Spleen (tissue), 11 donors: ENCODE data around the gene ARHGEF1. TPM values are rescaled to one million over a fixed set of nuclear protein-coding genes. Genes with fewer than 3 reads are reported as not detected.
A peak's percentile ranks its signal among the peaks of the same experiment; 100 is the strongest.

Source experiments
- DNase-seq: peaks from one replicate; pipeline ENCODE4 v3.0.0-alpha.2; 2020
- H3K27ac ChIP-seq, 8 donors: fragments of 200-600 bp; sonication (generic) in 7 of 8; 1 replicate in 4 of 8; 2 replicates in 4 of 8; pipeline versions ENCODE4 v1.5.0 to v1.8.0; 2016 to 2021; ENCODE audit warnings: inconsistent platforms in 4 of 8, mild to moderate bottlenecking in 4 of 8, moderate library complexity in 1 of 8
- H3K27me3 ChIP-seq, 7 donors: fragments of 200-600 bp; sonication (generic) in 6 of 7; replicated peaks in 1 of 7; 1 replicate in 4 of 7; 2 replicates in 3 of 7; pipeline versions ENCODE4 v1.5.0 to v1.8.0; 2016 to 2021; ENCODE audit warnings: inconsistent platforms in 3 of 7, mild to moderate bottlenecking in 1 of 7
- H3K36me3 ChIP-seq, 6 donors: fragments of 200-600 bp; sonication (generic) in 5 of 6; 1 replicate in 4 of 6; 2 replicates in 2 of 6; pipeline versions ENCODE4 v1.5.0 to v1.8.0; 2016 to 2021; ENCODE audit warnings: inconsistent platforms in 2 of 6
- H3K4me1 ChIP-seq, 6 donors: fragments of 200-600 bp; sonication (generic) in 5 of 6; 1 replicate in 3 of 6; 2 replicates in 3 of 6; pipeline versions ENCODE4 v1.5.0 to v1.8.0; 2016 to 2021; ENCODE audit warnings: inconsistent platforms in 3 of 6
- H3K4me3 ChIP-seq, 8 donors: fragments of 200-600 bp; sonication (generic) in 7 of 8; 1 replicate in 4 of 8; 2 replicates in 4 of 8; pipeline versions ENCODE4 v1.5.0 to v1.8.0; 2016 to 2021; ENCODE audit warnings: inconsistent platforms in 4 of 8, mild to moderate bottlenecking in 4 of 8, moderate library complexity in 2 of 8
- H3K9me3 ChIP-seq, 8 donors: fragments of 200-600 bp; sonication (generic) in 7 of 8; 1 replicate in 4 of 8; 2 replicates in 4 of 8; pipeline versions ENCODE4 v1.5.0 to v1.8.0; 2016 to 2021; ENCODE audit warnings: inconsistent platforms in 4 of 8
- CTCF ChIP-seq, 11 experiments: fragments of 200-600 bp in 7 of 11; fragments of 450-650 bp in 4 of 11; sonication (generic) in 4 of 11; IDR thresholded peaks in 8 of 11; conservative IDR thresholded peaks in 3 of 11; 1 replicate in 7 of 11; 2 replicates in 4 of 11; pipeline versions ENCODE4 v1.4.0 to v1.8.0; 2016 to 2021; ENCODE audit warnings: antibody characterized with exemption in 11 of 11, inconsistent platforms in 4 of 11, mild to moderate bottlenecking in 1 of 11
- POLR2A ChIP-seq, 3 donors: fragments of 450-650 bp; IDR thresholded peaks; one replicate each; pipeline ENCODE4 v1.5.1; 2017; ENCODE audit warnings: antibody characterized with exemption in 3 of 3, mild to moderate bottlenecking in 1 of 3
- POLR2AphosphoS5 ChIP-seq, 3 donors: sonication (generic); formaldehyde crosslinking; IDR thresholded peaks; one replicate each; pipeline ENCODE4 v1.5.1; 2017; ENCODE audit warnings: antibody characterized with exemption in 3 of 3
- WGBS, 5 donors: extraction: QIAGEN DNeasy Blood & Tissue Kit in 3 of 5; methylation state at CpG; one replicate each; pipeline versions ENCODE4 v1.1.5 to v1.1.7; 2013 to 2018; 5-methylcytosine and 5-hydroxymethylcytosine counted together
- intact Hi-C: fragments of 100-400 bp; cut with DNase I; formaldehyde crosslinking; loops from one replicate; pipeline ENCODE4 v1.15.0; 2023; ENCODE audit warnings: low total_unique reads
- polyA plus RNA-seq, 3 donors: library from polyadenylated mRNA; stranded (reverse); fragments of 200-250 nt; gene quantifications; one replicate each; pipeline ENCODE4 v1.2.1, GENCODE V29; 2013
- total RNA-seq, 7 donors: library from RNA; depleted of rRNA in 3 of 7; stranded (reverse); fragments of >200 nt in 3 of 7; fragmentation: NEBNext Ultra II Directional in 4 of 7; extraction: Animal tissue kit (Norgen Biotek cat#: 25700) in 4 of 7; gene quantifications; one replicate each; pipeline versions ENCODE4 v1.1.0 to v1.2.1, GENCODE V29; 2016 to 2021
- donor health status: healthy with polysubstance abuse.
- donor health status: DM: no; HTN: no; CAD: no; lungs with moderate emphysema.
- donor health status: DM: no; HTN: no; CAD: no.
- donor health status: Bipolar disorder and iron deficiency.
- donor health status: healthy.
- donor health status: DM: no; HTN: no; CAD: no.
- donor health status: DM: yes; HTN: yes; CAD: no.

The ARHGEF1 gene
- total and polyA plus RNA-seq, 10 donors, result 238 to 543 (median 383) TPM

GRCh38 chr19:41886761-41887710, 4.1 kb downstream of the ARHGEF1 start:
- peak; percentile 91 for DNase-seq
- no peaks in the 10 kb centered on the region for H3K27me3 ChIP-seq
- H3K27ac ChIP-seq, result peak overlapping the region; percentile 77 to 99 (median 94)
- TF ChIP-seq POLR2A (IDR thresholded peaks at IDR 0.05) (peak in 1 of 3 donors; percentile 24), POLR2AphosphoS5 (IDR thresholded peaks at IDR 0.05) (peak in 2 of 3 donors; percentile 48 to 74), CTCF (IDR thresholded peaks at IDR 0.05 in 8 of 11, conservative IDR thresholded peaks at IDR 0.05 in 3 of 11) (no peak)
- no peaks in the 10 kb centered on the region for H3K9me3 ChIP-seq
- WGBS, 5 donors, result 12 to 34% (median 22%) methylated on average over 13 of the region's 13 CpGs
- intact Hi-C loops, result no loop called here
- peaks cover 24 to 95% (median 78%) of the 10 kb centered on the region in 6 donors for H3K4me1 ChIP-seq
- H3K4me3 ChIP-seq, result peak overlapping the region; percentile 31 to 99 (median 70)
- peaks cover 0 to 62% (median 27%) of the 10 kb centered on the region in 6 donors for H3K36me3 ChIP-seq

DNA sequence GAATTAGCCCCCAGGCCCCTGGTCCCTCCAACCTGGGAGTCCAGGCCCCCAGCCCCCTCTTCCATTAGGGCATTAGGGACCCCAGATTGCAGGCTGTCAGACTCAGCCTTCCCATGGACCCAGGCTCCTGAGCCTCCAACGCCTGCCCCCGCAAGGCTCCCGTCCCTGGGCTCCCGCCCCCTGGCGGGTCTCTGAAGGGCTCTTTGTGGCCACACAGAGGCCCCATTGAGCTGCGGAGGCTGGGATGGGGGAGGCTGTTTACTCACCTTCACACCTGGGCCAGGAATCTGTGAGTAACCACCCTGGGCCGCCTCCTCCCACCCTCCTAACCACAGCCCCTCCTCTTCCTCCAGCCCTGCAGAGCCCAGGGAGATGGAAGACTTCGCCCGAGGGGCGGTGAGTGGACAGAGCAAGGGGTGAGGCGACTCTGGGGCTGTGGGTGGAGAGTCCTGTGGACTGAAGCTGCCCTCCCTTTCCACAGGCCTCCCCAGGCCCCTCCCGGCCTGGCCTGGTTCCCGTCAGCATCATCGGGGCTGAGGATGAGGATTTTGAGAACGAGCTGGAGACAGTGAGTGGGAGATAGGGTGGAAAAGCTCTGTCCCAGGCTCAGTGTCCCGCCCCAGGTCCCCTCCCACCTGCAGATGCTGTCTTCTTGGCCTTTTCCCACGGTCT, 4.9 kb downstream of the ARHGEF1 start:
- no peak for TF ChIP-seq POLR2A (IDR thresholded peaks at IDR 0.05)
- peak in 7 of 11 experiments; percentile 22 to 56 (median 44) for TF ChIP-seq CTCF (IDR thresholded peaks at IDR 0.05 in 8 of 11, conservative IDR thresholded peaks at IDR 0.05 in 3 of 11)
- peak; percentile 31 to 86 (median 66) for TF ChIP-seq POLR2AphosphoS5 (IDR thresholded peaks at IDR 0.05)
- intact Hi-C loops, result no loop called here
- H3K27me3 ChIP-seq, result no peaks in the 10 kb centered on the region
- peak overlapping the region; percentile 31 to 99 (median 70) for H3K4me3 ChIP-seq
- peak overlapping the region; percentile 77 to 99 (median 94) for H3K27ac ChIP-seq
- WGBS, 5 donors, result 23 to 44% (median 31%) methylated on average over 11 to 17 of the region's 17 CpGs
- H3K4me1 ChIP-seq, result peaks cover 22 to 95% (median 79%) of the 10 kb centered on the region in 6 donors
- no peaks in the 10 kb centered on the region for H3K9me3 ChIP-seq
- peaks cover 0 to 70% (median 36%) of the 10 kb centered on the region in 6 donors for H3K36me3 ChIP-seq
- peak; percentile 93 for DNase-seq

DNA sequence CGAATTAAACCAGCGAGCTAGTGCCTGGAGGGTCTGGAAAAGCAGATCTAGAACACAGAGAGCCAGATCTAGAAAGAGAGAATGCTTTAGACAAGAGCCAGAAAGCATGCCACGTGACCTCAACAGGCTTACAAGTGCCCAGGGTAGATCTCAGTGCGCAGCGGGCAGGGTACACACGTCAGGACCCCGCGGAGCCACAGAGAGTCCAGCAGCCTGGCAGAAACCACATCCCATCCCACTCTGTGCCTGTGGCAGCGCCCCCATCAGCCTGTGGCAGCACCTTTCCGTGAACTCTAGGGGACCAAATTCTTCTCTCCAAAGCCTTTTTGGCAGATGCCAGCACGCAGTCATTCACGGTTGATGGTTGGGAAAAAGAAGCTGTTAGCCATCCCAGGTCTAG, 5.9 kb downstream of the ARHGEF1 start:
- Histone ChIP-seq H3K36me3 (peaks cover 0 to 78% (median 38%) of the 10 kb centered on the region in 6 donors), H3K4me1 (peaks cover 22 to 93% (median 80%) of the 10 kb centered on the region in 6 donors), H3K9me3 (no peaks in the 10 kb centered on the region), H3K4me3 (peak overlapping the region in 4 of 8 donors; percentile 51 to 99 (median 94)), H3K27ac (peak overlapping the region in 7 of 8 donors; percentile 77 to 99 (median 98)), H3K27me3 (no peaks in the 10 kb centered on the region)
- TF ChIP-seq CTCF (IDR thresholded peaks at IDR 0.05 in 8 of 11, conservative IDR thresholded peaks at IDR 0.05 in 3 of 11) (no peak), POLR2AphosphoS5 (IDR thresholded peaks at IDR 0.05) (peak; percentile 36 to 75 (median 51)), POLR2A (IDR thresholded peaks at IDR 0.05) (no peak)
- no peak for DNase-seq
- intact Hi-C loops, result no loop called here
- 79 to 89% (median 84%) methylated on average over 8 to 12 of the region's 12 CpGs for WGBS, 5 donors
